ENCODE measurements around the gene SMC1B.

DNA sequence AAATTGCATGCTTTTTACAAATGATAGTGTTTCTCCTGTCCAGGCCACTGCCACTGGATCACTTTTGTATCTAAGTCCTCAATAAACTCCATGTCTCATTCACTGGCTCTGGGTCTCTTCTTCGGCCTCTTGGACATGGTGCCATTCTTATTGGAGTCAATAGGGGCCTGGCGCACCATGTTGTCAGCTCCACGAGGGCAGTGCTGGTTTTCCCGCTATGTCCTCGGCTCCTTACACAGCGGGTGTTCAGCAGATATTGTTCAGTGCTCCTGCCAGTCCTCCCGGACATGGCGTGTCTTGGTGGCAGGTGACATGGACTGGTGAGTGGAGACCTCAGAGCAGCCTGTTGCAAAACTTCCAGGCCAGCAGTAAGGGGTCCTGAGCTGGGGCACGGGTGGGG lies 107.3 kb downstream of the SMC1B start:
- TF ChIP-seq, protein P1, sequence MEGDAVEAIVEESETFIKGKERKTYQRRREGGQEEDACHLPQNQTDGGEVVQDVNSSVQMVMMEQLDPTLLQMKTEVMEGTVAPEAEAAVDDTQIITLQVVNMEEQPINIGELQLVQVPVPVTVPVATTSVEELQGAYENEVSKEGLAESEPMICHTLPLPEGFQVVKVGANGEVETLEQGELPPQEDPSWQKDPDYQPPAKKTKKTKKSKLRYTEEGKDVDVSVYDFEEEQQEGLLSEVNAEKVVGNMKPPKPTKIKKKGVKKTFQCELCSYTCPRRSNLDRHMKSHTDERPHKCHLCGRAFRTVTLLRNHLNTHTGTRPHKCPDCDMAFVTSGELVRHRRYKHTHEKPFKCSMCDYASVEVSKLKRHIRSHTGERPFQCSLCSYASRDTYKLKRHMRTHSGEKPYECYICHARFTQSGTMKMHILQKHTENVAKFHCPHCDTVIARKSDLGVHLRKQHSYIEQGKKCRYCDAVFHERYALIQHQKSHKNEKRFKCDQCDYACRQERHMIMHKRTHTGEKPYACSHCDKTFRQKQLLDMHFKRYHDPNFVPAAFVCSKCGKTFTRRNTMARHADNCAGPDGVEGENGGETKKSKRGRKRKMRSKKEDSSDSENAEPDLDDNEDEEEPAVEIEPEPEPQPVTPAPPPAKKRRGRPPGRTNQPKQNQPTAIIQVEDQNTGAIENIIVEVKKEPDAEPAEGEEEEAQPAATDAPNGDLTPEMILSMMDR (IDR thresholded peaks at IDR 0.05; ENCODE audit: poor library complexity) = no peak
- TF ChIP-seq EZH2 (IDR thresholded peaks at IDR 0.05; ENCODE audit: borderline replicate concordance) (no peak), EZH2phosphoT487 (IDR thresholded peaks at IDR 0.05; ENCODE audit: low read depth, severe bottlenecking, unreplicated experiment) (no peak)

Measured in hepatocyte (in vitro differentiated cells).